GM12892 (cell line): ENCODE measurements around the gene LRRC46.

Source experiments
- DNase-seq: peaks from one replicate; pipeline ENCODE4 v3.0.0; 2011; ENCODE audit not compliant: insufficient read length
- FAIRE-seq: peaks from 2 replicates; lab custom pipeline; 2011; peaks lifted over from hg19 to GRCh38; lab: Jason Lieb, UNC
- POLR2A ChIP-seq: IDR thresholded peaks from 2 replicates; pipeline ENCODE4 v1.6.1; 2011; ENCODE audit warnings: low read depth, low read length, control low read depth
- POLR2AphosphoS5 ChIP-seq: IDR thresholded peaks from 2 replicates; pipeline ENCODE4 v1.6.1; 2011; ENCODE audit warnings: low read depth, low read length, control low read depth
- TAF1 ChIP-seq: IDR thresholded peaks from 2 replicates; pipeline ENCODE4 v1.6.1; 2011; ENCODE audit warnings: low read depth, mild to moderate bottlenecking, control low read depth, low read length, borderline replicate concordance

Gene LRRC46

DNA sequence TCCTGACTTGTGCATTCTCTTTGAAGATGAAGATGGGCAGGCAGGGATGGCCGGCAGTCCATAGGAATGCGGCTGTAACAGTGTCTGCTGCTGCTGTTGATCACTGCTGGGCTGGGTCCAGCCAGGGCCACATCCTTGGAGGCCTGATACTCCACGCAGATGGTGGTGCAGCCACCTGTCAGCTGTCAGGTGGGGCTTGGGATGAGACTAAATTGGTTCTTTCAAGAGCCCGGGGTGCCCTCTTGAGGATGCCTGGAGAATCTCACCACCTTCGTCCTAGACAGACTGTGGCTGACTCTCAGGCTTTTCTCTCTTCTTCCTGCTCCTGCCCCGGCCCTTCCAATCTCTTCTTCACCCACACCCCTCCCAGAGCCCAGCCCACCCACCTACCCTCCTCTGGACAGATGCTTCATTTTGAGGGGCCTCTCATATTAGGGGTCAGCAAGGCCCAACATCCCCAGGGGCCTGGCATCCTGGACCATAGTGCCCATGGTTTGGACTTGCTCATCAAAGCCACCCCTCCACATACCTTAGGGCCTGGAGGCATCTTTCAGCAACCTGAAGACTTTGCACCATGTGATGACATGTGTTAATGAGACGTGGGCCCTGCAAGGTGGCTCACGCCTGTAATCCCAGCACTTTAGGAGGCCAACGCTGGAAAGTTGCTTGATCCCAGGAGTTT lies 29.0 kb upstream of the LRRC46 start:
- DNase-seq (peak; percentile 60), FAIRE-seq (peak; percentile 89)
- TF ChIP-seq POLR2A (no peak), TAF1 (no peak), POLR2AphosphoS5 (no peak)

DNA sequence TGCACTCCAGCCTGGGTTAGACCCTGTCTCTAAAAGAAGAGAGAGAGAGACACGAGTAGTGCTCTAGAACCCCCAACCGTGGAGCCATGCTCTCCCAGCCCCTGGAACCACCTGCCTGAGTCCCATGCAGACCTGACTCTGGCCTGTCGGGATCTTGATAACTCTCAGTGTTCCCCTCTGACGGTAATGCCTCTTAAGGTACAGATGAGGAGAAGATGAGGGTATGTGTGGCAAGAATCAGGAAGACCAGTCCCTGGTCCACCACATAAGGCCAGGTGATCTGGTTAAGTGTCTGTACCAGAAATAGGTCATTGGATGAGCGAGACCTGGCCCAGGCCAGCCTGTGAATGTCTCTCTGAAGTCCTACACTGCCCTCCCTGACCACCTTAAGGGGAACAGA lies 28.3 kb upstream of the LRRC46 start:
- FAIRE-seq = no peak
- no peak for DNase-seq
- TF ChIP-seq TAF1 (no peak), POLR2AphosphoS5 (no peak), POLR2A (no peak)

DNA sequence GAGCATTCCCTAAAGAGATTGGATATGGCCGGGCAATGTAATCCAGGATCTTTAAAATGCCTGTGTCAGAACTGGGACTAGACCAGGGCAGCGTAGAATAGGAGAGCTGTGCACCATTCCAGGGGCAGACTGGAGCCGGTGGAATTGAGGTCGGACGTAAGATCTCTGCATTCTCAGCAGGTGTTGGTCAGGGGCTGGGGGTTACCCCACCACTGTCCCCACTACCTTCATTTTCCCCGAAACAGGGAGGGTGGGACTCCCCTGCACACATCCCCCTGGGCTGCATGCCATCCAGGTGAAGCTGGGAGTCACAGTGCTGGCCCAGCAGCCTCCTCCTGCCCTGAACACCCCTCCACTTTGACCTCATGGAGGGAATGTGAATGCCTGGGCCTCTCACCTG lies 27.7 kb upstream of the LRRC46 start:
- DNase-seq = no peak
- FAIRE-seq = no peak
- no peak for TF ChIP-seq POLR2AphosphoS5
- TF ChIP-seq POLR2A = no peak
- TF ChIP-seq TAF1 = no peak

DNA sequence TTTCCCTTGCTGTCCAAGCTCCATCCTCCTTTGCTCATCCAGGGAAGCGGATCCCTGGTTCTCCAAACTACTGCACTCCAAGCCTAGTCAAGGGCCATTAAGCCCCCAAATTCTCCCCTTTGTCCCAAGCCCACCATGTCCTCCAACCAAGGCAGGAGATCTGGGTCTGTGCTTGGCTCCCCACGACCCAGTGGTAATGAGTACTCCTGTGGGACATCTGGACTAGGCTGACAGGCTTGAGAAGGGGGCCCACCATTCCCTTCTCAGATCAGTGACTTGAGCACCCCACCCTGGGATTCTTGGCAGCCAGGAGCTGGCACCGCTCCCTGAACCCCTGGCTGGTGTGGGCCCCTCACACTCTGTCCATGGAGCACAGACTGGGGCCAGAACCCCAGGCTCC lies 27.0 kb upstream of the LRRC46 start:
- TF ChIP-seq TAF1 (no peak), POLR2A (no peak), POLR2AphosphoS5 (no peak)
- DNase-seq = no peak
- no peak for FAIRE-seq

DNA sequence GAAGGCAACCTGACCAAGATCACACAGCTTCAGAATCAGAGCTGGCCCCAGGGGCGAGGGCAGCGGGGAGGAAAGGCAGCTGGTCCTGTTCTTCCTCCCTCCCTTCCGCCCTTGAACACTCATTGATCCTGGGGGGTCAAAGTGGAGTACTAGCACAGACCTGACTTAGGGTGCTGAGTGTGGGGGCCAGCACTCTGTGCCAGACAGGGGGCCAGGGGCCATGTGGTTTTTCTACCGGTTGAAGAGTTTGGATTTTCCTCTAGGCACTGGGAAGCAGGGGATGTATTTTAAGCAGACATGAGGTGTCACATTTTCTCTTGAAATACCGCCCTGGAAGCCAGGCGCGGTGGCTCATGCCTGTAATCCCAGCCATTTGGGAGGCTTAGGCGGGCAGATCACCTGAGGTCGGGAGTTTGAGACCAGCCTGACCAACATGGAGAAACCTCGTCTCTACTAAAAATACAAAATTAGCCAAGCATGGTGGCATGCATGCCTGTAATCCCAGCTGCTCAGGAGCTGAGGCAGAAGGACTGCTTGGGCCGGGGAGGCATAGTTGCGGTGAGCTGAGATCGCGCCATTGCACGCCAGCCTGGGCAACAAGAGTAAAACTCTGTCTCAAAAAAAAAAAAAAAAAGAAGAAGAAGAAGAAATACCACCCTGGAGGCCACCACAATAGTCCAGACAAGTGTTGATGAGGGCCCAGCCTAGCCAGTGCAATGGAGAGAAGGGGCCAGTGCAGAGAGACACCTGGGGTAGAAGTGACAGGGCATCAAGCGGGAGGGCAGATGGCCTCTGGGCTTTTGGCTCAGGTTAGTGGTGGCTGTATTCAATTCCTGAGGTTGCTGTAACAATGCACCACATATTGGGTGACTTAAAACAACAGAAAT lies 25.2 kb upstream of the LRRC46 start:
- DNase-seq (no peak), FAIRE-seq (no peak)
- TF ChIP-seq POLR2AphosphoS5 (no peak), TAF1 (no peak), POLR2A (no peak)

DNA sequence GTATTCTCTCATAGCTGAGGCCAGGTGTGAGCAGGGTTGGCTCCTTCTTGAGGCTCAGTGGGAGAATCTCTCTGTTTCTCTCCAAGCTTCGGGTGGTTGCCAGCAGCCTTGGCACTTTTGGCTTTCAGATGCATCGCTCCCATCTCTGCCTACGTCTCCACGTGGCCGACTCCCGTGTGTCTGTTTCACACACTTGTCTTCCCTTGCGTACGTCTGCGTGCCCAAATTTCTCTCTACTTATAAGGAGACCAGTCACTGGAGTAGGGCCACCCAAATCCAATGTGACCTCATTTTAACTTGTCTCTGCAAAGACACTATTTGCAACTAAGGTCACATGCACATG lies 24.6 kb upstream of the LRRC46 start:
- FAIRE-seq (no peak), DNase-seq (no peak)
- TF ChIP-seq POLR2A (no peak), TAF1 (no peak)

DNA sequence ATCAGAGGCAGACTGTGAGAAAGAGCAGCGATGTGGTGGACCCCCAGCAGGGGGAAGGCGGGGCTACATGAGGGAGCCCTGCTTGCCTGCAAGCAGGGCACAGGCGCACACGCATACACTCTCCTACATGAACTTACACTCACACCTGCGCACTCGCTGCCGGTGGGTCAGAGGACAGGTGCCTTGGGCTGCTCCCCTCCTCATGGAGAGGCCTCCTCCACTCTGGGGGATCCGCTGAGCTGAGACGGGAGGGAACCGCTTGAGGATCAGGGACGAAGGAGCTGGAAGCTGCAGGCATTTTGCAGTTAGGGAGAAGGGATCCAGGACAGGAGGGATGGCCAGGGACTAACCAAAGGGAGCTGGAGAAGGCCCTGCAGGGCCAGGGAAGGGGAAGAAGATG lies 24.0 kb upstream of the LRRC46 start:
- TF ChIP-seq POLR2AphosphoS5 (no peak), TAF1 (no peak), POLR2A (no peak)
- DNase-seq (no peak), FAIRE-seq (no peak)

DNA sequence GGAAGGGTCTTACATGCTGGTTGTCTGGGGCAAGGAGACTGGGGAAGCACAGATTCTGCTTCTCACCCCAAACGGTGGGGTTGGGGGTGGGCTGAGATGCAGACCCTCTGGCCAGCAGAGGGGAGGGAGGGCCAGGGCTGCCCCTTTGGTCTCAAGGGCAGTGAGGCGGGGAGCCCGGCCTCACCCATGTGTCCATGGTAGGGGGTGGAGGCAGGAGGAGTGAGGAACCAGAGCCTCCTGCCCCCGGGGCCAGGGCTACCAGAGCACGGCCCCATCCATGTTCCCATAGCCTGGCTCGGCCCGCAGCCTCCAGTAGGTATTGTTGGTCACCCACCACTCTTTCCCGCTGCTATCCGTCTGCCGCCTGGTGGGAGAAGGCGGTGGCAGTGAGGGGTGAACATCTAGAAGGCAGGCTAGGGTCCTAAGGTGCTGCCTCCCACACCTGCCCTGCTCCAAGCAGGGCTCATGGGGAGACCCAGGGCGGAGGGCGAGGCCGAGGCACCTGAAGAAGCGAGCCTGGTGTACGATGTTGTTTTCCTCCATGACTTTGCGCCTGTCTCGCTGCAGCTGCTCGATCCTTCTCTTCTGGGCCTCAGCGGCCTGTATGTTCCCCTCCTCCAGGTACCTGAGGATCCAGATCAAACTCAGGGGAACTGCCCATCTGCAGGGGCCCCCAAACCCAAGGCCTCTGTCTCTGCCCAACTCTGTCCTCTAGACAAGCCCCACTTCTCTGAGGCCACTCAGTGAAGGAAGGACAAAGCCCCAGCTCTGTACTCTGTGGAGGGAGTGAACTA lies 23.2 kb upstream of the LRRC46 start:
- TF ChIP-seq TAF1 (no peak), POLR2AphosphoS5 (no peak), POLR2A (no peak)
- FAIRE-seq (no peak), DNase-seq (no peak)

DNA sequence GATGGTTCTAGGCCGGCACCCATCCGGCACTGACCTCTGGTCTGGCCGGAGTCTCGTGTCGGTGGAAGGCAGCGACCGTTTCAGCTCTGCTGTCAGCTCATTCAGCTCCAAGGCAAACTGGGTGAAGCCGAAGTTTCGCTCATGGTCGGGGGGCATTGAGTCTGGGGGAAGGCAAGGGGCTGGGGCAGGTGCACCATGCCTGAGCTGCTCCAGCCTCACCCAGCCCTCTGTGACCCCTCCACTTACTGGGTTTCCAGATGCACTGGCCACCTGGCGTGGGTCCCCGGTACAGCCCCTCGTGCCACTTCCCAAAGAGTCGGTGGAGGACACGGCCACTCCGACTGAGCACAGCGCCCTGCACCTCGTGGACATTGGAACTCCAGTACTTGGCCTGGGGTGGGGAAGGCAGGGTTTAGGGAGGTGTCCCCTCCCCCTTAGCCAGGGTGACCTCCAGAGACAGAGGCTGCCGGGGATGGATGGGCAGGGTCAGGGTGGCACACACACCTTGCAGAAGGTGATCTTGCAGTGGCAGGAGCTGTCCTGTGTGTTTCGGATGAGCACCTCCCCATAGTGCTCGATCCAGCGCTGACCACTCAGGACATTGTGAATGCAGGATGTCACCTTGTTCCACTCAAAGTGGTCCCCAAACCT lies 22.5 kb upstream of the LRRC46 start:
- FAIRE-seq (no peak), DNase-seq (no peak)
- no peak for TF ChIP-seq POLR2AphosphoS5
- TF ChIP-seq TAF1 = no peak
- no peak for TF ChIP-seq POLR2A

DNA sequence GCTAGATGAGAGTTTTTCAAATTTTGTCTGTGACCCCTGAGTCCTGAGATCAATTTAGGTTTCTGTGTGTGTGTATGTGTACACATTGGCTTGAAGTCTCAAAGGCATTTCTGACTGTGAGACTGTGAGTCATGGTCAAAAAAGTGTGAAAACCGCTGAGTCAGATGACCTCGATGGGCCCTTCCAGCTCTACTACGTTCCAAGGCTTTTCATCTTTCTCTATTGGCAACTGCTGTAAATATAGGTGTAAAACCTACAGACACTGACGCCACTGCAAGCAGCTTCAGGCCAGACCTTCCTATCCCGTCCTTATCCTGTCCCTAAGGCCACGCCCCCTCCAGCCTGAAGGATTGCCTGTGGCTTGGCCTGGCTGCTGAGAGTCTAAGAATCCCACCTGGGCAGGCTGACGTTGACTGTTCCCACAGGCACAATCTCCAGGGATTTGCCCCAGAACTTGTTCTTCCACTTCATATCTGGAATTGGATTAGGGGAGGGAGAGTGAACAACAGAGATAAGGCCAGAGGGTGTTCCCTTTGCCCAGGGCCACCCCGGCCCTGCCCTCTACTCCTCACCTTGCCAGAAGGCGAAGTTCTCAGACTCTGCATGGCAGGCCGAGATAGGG lies 21.2 kb upstream of the LRRC46 start:
- no peak for DNase-seq

DNA sequence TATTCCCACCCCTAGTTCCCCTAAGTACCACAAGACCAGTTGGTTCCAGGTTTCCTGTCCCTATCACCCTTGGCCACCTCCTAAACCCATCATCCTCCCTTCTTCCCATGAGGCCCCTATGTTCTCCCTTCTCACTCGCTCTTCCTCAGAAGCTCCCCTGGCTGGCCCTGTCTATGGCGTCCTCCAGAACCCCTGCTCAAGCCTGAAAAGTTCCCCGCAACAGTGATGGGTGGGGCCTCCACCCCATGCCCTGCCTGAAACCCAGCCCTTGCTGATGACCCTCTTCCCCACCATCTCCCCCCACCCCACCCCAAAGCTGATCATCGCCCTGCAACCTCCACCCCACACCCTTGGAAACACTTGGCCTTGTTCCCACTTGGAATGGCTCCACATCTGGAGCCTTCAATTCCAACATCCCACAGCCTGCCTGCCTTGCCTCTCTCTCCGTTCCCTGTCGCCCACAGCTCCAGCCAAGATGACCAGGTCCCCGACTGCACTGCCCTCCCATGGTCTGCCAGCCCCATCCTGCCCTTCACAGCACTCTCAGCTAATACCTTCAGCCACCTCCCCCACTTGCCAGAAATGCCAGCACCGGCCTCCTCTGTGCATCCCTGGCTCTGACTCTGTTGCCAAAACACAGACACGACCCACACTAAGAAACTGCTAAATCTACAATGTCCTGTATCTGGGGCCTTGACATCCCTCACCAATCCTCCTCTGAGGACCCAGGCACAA lies 20.4 kb upstream of the LRRC46 start:
- FAIRE-seq (no peak), DNase-seq (no peak)
- TF ChIP-seq TAF1 = no peak
- TF ChIP-seq POLR2AphosphoS5 = no peak
- TF ChIP-seq POLR2A = no peak

More for the DNA sequence above, 21.2 kb upstream of the LRRC46 start:
- TF ChIP-seq POLR2A (no peak), POLR2AphosphoS5 (no peak), TAF1 (no peak)
- FAIRE-seq = no peak
